GM21390 (cell line): ENCODE data around the gene CELF2.

Source experiments
- ATAC-seq: cut with Tn5 transposase; IDR thresholded peaks from one replicate; pipeline ENCODE4 v1.9.1; 2021; ENCODE audit not compliant: unreplicated experiment

CELF2 gene

GRCh38 chr10:11057018-11057417 is 39.3 kb downstream of the CELF2 start:
- no peak for ATAC-seq

GRCh38 chr10:11057448-11057847 is 39.8 kb downstream of the CELF2 start:
- ATAC-seq = no peak

- no peak for ATAC-seq
These were observed 40.3 kb downstream of the CELF2 start for GRCh38 chr10:11057994-11058393.

GRCh38 chr10:11058965-11059364 is 41.3 kb downstream of the CELF2 start:
- ATAC-seq = no peak

- ATAC-seq = no peak
These were observed 46.2 kb downstream of the CELF2 start for GRCh38 chr10:11063856-11064255.

GRCh38 chr10:11064832-11065231 is 47.2 kb downstream of the CELF2 start:
- ATAC-seq = no peak

- ATAC-seq = no peak
These were observed 47.9 kb downstream of the CELF2 start for GRCh38 chr10:11065567-11065966.

GRCh38 chr10:11066520-11066919 is 48.8 kb downstream of the CELF2 start:
- ATAC-seq = no peak

GRCh38 chr10:11068861-11069633 is 51.4 kb downstream of the CELF2 start:
- no peak for ATAC-seq

GRCh38 chr10:11073410-11073809 is 55.7 kb downstream of the CELF2 start:
- ATAC-seq = no peak

GRCh38 chr10:11074536-11075267 is 57.0 kb downstream of the CELF2 start:
- ATAC-seq = peak; percentile 96

- no peak for ATAC-seq
These were observed 58.5 kb downstream of the CELF2 start for GRCh38 chr10:11076221-11076620.

GRCh38 chr10:11080564-11080984 is 62.9 kb downstream of the CELF2 start:
- peak; percentile 86 for ATAC-seq

GRCh38 chr10:11081408-11081807 is 63.7 kb downstream of the CELF2 start:
- no peak for ATAC-seq

GRCh38 chr10:11082526-11082925 is 64.9 kb downstream of the CELF2 start:
- ATAC-seq = no peak

GRCh38 chr10:11083051-11083450 is 65.4 kb downstream of the CELF2 start:
- ATAC-seq = no peak

GRCh38 chr10:11085545-11085944 is 67.9 kb downstream of the CELF2 start:
- no peak for ATAC-seq

- no peak for ATAC-seq
These were observed 68.6 kb downstream of the CELF2 start for GRCh38 chr10:11086177-11086840.

GRCh38 chr10:11087372-11087771 is 69.7 kb downstream of the CELF2 start:
- ATAC-seq = no peak

GRCh38 chr10:11088709-11089108 is 71.0 kb downstream of the CELF2 start:
- ATAC-seq = no peak

- ATAC-seq = no peak
These were observed 71.6 kb downstream of the CELF2 start for GRCh38 chr10:11089272-11089671.
